GM12878 (cell line): ENCODE measurements around the gene HIF3A. TPM values are rescaled to one million over a fixed set of nuclear protein-coding genes. Genes with fewer than 3 reads are reported as not detected.

Experiments used
- BHLHE40 ChIP-seq, 2 experiments: fragments of 450-650 bp in 1 of 2; IDR thresholded peaks; 2 replicates each; pipeline ENCODE4 v1.6.1; 2011 to 2017; ENCODE audit warnings: low read depth in 2 of 2, borderline replicate concordance in 1 of 2, improper control_type of control experiment in 1 of 2, low read length in 1 of 2, mild to moderate bottlenecking in 1 of 2
- BMI1 ChIP-seq: fragments of 450-650 bp; IDR thresholded peaks from 2 replicates; pipeline ENCODE4 v1.6.1; 2016; ENCODE audit warnings: mild to moderate bottlenecking, moderate library complexity, borderline replicate concordance
- CHD2 ChIP-seq: IDR thresholded peaks from 2 replicates; pipeline ENCODE4 v1.6.1; 2011; ENCODE audit warnings: low read depth, low read length, improper control_type of control experiment, borderline replicate concordance
- CREM ChIP-seq: IDR thresholded peaks from 2 replicates; pipeline ENCODE4 v1.6.1; 2014; ENCODE audit warnings: antibody characterized with exemption, low read depth
- ETV6 ChIP-seq, 2 experiments: fragments of 450-650 bp in 1 of 2; IDR thresholded peaks in 1 of 2; conservative IDR thresholded peaks in 1 of 2; 2 replicates each; pipeline ENCODE4 v1.6.1; 2014; ENCODE audit warnings: antibody characterized with exemption in 1 of 2, borderline replicate concordance in 1 of 2, low read depth in 1 of 2, mild to moderate bottlenecking in 1 of 2, moderate library complexity in 1 of 2
- GATAD2B ChIP-seq: fragments of 450-650 bp; conservative IDR thresholded peaks from 2 replicates; pipeline ENCODE4 v1.6.1; 2017; ENCODE audit warnings: low read depth, mild to moderate bottlenecking, moderate library complexity
- HDGF ChIP-seq: fragments of 450-650 bp; IDR thresholded peaks from 2 replicates; pipeline ENCODE4 v1.6.1; 2016; ENCODE audit warnings: antibody characterized with exemption
- IKZF1 ChIP-seq: fragments of 450-650 bp; conservative IDR thresholded peaks from 2 replicates; pipeline ENCODE4 v1.6.1; 2017; ENCODE audit warnings: antibody characterized with exemption, mild to moderate bottlenecking
- IKZF2 ChIP-seq, 2 experiments: fragments of 450-650 bp; IDR thresholded peaks; 2 replicates each; pipeline ENCODE4 v1.6.1; 2017; ENCODE audit warnings: mild to moderate bottlenecking in 2 of 2, moderate library complexity in 2 of 2
- IRF3 ChIP-seq: fragments of 450-650 bp; IDR thresholded peaks from 2 replicates; pipeline ENCODE4 v1.6.1; 2014; ENCODE audit warnings: mild to moderate bottlenecking
- MAX ChIP-seq: IDR thresholded peaks from 2 replicates; pipeline ENCODE4 v1.6.1; 2012; ENCODE audit warnings: low read depth, low read length, improper control_type of control experiment
- MYC ChIP-seq: IDR thresholded peaks from 2 replicates; pipeline ENCODE4 v1.6.1; 2011; ENCODE audit warnings: mild to moderate bottlenecking, low read length, moderate library complexity, inconsistent platforms; ENCODE audit not compliant: insufficient read depth, insufficient replicate concordance, insufficient read length, severe bottlenecking
- NR2C1 ChIP-seq: fragments of 450-650 bp; IDR thresholded peaks from 2 replicates; pipeline ENCODE4 v1.6.1; 2017; ENCODE audit warnings: antibody characterized with exemption, mild to moderate bottlenecking, moderate library complexity
- POLR2A ChIP-seq: IDR thresholded peaks from 2 replicates; pipeline ENCODE4 v1.6.1; 2011; ENCODE audit warnings: low read depth, mild to moderate bottlenecking, low read length
- POLR2AphosphoS5 ChIP-seq: IDR thresholded peaks from 2 replicates; pipeline ENCODE4 v1.6.1; 2011; ENCODE audit warnings: mild to moderate bottlenecking, low read length, inconsistent platforms
- RELB ChIP-seq: fragments of 450-650 bp; IDR thresholded peaks from 2 replicates; pipeline ENCODE4 v1.6.1; 2017; ENCODE audit warnings: low read depth, mild to moderate bottlenecking, moderate library complexity
- SMAD1 ChIP-seq: fragments of 450-650 bp; IDR thresholded peaks from 2 replicates; pipeline ENCODE4 v1.6.1; 2018; ENCODE audit warnings: mild to moderate bottlenecking, low read depth; ENCODE audit not compliant: partially characterized antibody
- SPI1 ChIP-seq: IDR thresholded peaks from 2 replicates; pipeline ENCODE4 v1.6.1; 2011; ENCODE audit warnings: low read depth, mild to moderate bottlenecking, low read length, moderate library complexity, borderline replicate concordance; ENCODE audit not compliant: insufficient read depth
- SUZ12 ChIP-seq: fragments of 200-600 bp; sonication (generic); IDR thresholded peaks from one replicate; pipeline ENCODE4 v1.6.1; 2018; ENCODE audit warnings: antibody characterized with exemption, mild to moderate bottlenecking; ENCODE audit not compliant: unreplicated experiment
- TARDBP ChIP-seq: IDR thresholded peaks from 2 replicates; pipeline ENCODE4 v1.6.1; 2016; ENCODE audit warnings: borderline replicate concordance
- TBL1XR1 ChIP-seq: IDR thresholded peaks from 2 replicates; pipeline ENCODE4 v1.6.1; 2012; ENCODE audit warnings: low read depth, low read length, improper control_type of control experiment
- WRNIP1 ChIP-seq: IDR thresholded peaks from 2 replicates; pipeline ENCODE4 v1.6.1; 2011; ENCODE audit warnings: low read depth, low read length, improper control_type of control experiment, borderline replicate concordance
- YY1 ChIP-seq: IDR thresholded peaks from 2 replicates; pipeline ENCODE4 v1.6.1; 2011; ENCODE audit warnings: low read depth, mild to moderate bottlenecking, low read length
- ZNF384 ChIP-seq: IDR thresholded peaks from 2 replicates; pipeline ENCODE4 v1.6.1; 2012; ENCODE audit warnings: low read depth, mild to moderate bottlenecking, low read length, improper control_type of control experiment, borderline replicate concordance
- ZNF592 ChIP-seq: fragments of 450-650 bp; IDR thresholded peaks from 2 replicates; pipeline ENCODE4 v1.6.1; 2017; ENCODE audit warnings: mild to moderate bottlenecking, moderate library complexity
- polyA plus RNA-seq, 11 experiments: library from polyadenylated mRNA; depleted of rRNA in 4 of 11; unstranded in 6 of 11; stranded (reverse) in 5 of 11; fragments of >200 nt; fragmentation: Nextera tagmentation in 4 of 11; fragmentation: Illumina TruSeq in 1 of 11; extraction: Ambion mirVana in 4 of 11; extraction: Trizol in 1 of 11; gene quantifications; 1 replicate in 1 of 11; 2 replicates in 10 of 11; pipeline versions ENCODE4 v1.2.1 to v1.2.3, GENCODE V29; 2011 to 2016; ENCODE audit warnings: inconsistent platforms in 2 of 11, missing spikeins in 2 of 11, low read depth in 1 of 11
- total RNA-seq, 4 experiments: library from RNA; depleted of rRNA in 3 of 4; stranded (reverse); fragments of >200 nt in 3 of 4; fragmentation: Illumina TruSeq in 1 of 4; extraction: Trizol in 1 of 4; gene quantifications; 2 replicates each; pipeline versions ENCODE4 v1.2.1 to v1.2.3, GENCODE V29; 2013 to 2021

HIF3A gene
- total and polyA plus RNA-seq, 10 of the 15 experiments (the other 5 are each of a cell fraction or from before 2014, with no cell fraction given): 0.03 to 0.20 (median 0.06) TPM; not detected in 5

GRCh38 chr19:46350758-46351159 is 53.9 kb downstream of the HIF3A start (continued):
- TF ChIP-seq MAX: peak; percentile 92
- TF ChIP-seq ZNF384: peak; percentile 32; the same call in 1 of the 2 replicates
- peak; percentile 49; the same call in 1 of the 2 replicates for TF ChIP-seq POLR2A
- peak; percentile 71 for TF ChIP-seq POLR2AphosphoS5
- 0 out of 2 replicates have a peak, but pooled peaks have one; percentile 4 for TF ChIP-seq CREM
- TF ChIP-seq MYC: peak; percentile 90
- TF ChIP-seq ETV6 (conservative IDR thresholded peaks at IDR 0.05 in 1 of 2, IDR thresholded peaks at IDR 0.05 in 1 of 2; ENCODE audit: borderline replicate concordance in 1 of 2, low read depth in 1 of 2): peak in 1 of 2 experiments; percentile 37; a peak in 1 of 4 replicates
- peak; percentile 47; the same call in 1 of the 2 replicates for TF ChIP-seq CHD2
- no peak for TF ChIP-seq SUZ12
- TF ChIP-seq SMAD1: peak; percentile 45
- peak; percentile 76; the same call in 1 of the 2 replicates for TF ChIP-seq ZNF592
- TF ChIP-seq BMI1: no peak
- peak; percentile 36; the same call in 1 of the 2 replicates for TF ChIP-seq GATAD2B
- TF ChIP-seq HDGF: no peak
- TF ChIP-seq WRNIP1: no peak
- no peak for TF ChIP-seq TARDBP
- TF ChIP-seq SPI1: no peak
- peak; percentile 23 for TF ChIP-seq RELB
- peak; percentile 66 for TF ChIP-seq NR2C1
- 0 out of 2 replicates have a peak, but pooled peaks have one; percentile 13 for TF ChIP-seq YY1
- peak; percentile 82 to 83; a peak in 3 of 4 replicates for TF ChIP-seq BHLHE40 (IDR thresholded peaks at IDR 0.05; ENCODE audit: borderline replicate concordance in 1 of 2, low read depth in 2 of 2, low read length in 1 of 2)
- TF ChIP-seq IKZF1: peak; percentile 8; the same call in 1 of the 2 replicates
- peak in 1 of 2 experiments; percentile 34; a peak in 1 of 4 replicates for TF ChIP-seq IKZF2 (IDR thresholded peaks at IDR 0.05)
- TF ChIP-seq TBL1XR1: peak; percentile 7; the same call in 1 of the 2 replicates
- TF ChIP-seq IRF3: no peak
